Activated T-cell treated with anti-CD3 and anti-CD28 coated beads, Interleukin-2, amount 50 U/mL, for 48 hours (primary cell): Measurements from ENCODE around the gene SLC22A3.
"Not testable (repeated sequence)": the region's sequence is repeated elsewhere in the genome, so short reads cannot be mapped to it uniquely, and the experiment has no call there.

ENCODE experiments used
- DNase-seq, 2 experiments: peaks; one replicate each; pipeline ENCODE4 v3.0.0-alpha.2; 2020

SLC22A3 gene

GRCh38 chr6:160375561-160375949, 27.4 kb downstream of the SLC22A3 start:
- DNase-seq, result no peak

DNA sequence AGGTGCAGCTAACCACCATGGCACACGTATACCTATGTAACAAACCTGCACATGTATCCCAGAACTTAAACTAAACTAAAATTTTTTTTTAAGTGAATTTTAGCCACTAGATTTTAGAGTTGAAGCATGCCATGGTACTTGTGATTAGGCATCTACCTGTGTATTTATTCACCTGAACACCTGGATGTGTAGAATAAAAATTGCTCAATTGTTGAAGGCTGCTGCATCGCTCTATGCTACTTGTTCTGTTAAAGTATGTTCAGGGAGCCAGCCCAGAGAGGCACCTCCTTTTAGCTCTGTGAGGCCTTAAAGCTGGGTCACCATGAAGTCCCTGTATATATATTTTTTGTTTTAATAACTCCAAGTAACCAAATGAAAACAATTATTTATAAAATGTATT, 28.3 kb downstream of the SLC22A3 start:
- DNase-seq, result no peak

- no peak for DNase-seq
Measured at GRCh38 chr6:160378218-160378617, 30.0 kb downstream of the SLC22A3 start.

- no peak for DNase-seq
Measured at GRCh38 chr6:160378882-160379281, 30.7 kb downstream of the SLC22A3 start.

DNA sequence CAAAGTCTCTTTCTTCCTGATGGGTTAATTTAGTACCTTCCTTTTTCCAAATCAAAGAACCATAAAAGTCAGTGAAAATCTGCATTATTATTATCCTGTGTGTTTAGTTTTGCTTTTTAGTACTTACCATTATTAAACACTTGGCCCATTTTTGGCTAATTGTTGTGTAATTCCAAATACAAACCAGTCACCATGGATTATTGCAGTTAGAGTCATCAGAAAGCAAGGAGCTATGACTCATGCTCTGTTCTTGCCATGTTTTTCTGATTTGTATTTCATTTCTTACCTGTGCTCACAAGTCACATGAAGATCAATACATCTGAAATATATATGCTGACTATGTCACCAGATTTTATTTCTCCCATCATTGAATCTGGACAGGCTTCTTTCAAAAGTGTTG, 31.3 kb downstream of the SLC22A3 start:
- DNase-seq, result no peak

DNA sequence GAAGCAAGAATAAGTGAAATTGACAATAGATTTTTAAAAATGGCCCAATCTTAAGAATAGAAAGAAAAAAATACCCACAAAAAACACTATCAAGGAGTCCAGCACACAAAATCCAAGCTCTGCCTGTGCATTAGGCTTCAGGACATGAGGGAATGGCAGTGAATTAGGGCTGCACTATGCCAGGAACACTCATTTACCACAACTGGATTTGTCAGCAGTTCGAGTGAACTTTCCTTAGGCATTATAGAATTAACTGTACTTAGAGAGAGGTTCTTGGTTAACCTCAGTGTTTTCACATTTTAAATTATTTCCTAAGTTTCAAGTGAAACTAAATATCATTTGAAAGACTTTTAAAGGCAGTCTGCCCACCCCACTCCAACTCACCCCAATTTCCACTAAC, 34.8 kb downstream of the SLC22A3 start:
- DNase-seq, result no peak

DNA sequence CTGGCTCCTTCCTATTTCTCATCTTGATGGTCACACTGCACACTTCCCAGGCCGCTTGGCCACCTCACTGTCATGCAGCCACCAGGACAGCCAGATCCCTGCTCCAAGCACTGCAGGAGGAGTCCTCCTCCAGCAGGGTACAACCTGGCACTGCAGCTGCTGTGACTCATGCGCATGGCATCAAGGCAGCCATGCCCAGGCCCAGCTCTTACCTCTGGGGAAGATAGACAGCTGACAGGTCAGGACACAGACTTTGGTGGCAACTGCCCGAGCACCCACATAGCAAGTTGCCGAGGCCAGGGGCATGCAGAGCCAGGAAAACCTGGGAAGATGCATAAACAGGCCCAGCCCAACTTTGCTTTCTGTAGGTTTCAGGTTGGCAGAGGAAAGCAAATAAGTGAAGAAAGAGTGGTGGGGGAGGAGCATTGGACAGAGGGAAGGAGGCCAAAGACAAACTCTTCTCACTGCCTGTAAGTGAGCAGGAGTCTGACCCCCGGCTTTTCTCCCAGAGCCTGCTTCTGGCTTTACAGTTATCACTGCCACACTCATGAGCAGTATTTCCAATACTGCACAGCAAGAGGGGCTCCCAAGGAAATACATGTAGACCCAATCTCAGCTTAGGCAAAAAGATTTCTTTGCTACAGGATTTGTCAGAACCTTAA, 38.8 kb downstream of the SLC22A3 start:
- DNase-seq, result no peak

- no peak for DNase-seq
Measured at GRCh38 chr6:160387916-160388643, 39.9 kb downstream of the SLC22A3 start.

DNA sequence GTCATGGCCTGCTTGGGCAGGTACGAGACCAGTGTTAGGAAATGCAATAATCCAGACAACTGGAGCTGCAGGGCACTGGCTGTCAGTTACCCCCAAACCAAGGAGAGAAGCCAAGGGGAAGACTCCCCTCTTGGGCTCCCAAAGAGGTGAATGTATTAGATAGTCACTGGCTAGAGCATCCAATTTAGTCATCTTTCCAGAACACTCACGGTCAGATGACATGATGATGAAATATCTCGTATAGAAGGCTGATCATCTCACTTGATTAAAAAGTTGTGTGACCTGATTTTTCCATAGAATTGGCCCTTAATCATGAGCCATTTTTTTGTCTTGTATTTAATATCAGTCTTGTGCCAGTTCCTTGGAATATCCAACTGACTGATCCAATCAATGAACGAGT, 40.7 kb downstream of the SLC22A3 start:
- DNase-seq, result no peak

DNA sequence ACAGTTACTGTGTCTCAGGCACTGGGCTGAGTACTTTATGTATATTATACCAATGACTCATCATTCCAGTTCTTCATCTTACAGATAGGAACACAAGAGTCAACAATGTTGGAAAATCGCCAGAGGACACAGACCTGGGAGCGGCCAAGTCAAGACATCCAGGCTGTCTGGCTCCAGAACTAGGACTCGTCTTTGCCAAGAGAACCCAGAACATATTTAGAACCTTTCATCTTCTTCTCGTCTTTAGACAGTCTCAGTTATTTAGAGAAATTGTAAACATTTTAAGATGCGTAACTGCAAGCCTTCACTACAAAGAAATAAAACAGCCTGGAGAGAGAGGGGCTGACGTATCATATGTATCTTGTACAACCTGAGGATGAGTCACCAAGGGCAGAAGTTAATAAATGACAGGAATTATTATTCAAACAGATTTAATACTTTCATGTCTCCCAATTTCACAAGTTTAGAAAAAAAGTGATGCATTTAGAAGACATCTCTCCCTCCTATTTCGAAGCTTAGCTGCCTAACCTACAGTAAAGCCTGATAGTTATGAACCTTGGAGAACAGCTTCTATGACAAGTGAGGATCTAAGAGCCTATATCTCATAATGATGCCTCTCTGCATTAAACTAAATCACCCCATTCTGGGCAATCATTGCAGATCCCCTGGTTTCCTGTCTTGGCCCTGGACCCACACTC, 43.4 kb downstream of the SLC22A3 start:
- DNase-seq, result no peak

DNA sequence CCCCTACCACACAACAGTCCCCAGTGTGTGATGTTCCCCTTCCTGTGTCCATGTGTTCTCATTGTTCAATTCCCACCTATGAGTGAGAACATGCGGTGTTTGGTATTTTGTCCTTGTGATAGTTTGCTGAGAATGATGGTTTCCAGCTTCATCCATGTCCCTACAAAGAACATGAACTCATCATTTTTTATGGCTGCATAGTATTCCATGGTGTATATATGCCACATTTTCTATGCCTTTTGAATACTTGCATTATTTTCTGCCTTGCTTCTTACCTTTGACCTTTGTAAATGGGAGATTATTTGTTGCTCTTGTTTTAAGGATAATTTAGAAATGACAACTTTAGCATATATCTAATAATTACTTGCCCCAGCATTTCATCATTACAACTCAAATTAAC, 45.3 kb downstream of the SLC22A3 start:
- DNase-seq, result not testable (repeated sequence)

DNA sequence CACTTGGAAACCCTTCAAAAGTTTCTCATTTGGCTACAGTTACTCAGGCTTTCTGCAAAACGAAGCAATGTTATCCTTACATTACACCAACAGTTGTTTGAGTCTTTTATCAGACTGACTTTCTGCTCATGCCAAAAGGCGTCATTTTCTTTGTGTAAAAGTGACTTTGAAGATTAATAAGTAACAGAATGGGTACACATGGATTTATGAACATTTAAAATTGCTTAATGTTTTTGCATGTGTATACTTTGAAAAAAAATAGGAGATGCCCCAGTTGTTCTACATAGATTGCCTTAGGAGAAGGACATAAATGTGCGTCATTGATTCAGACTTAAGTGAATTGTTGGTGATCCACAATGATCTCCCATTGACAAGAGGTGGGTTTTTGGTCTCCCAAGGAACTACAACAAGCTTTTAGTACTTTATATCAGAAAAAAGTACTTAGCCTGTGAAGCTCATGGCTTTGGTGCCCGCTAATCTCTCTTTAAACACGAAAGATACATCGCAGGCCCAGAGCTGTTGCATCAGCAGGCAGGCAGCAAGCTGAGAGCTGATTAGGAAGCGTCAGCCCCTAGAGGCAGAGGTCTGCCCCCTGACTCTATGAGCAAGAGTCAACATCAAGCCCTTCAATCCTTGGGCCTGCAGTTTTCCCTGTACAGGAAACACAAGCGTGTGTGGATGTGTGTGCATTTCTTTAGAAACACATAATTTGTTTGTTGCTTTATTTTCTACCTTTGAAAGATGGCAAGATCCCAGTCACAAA, 45.9 kb downstream of the SLC22A3 start:
- DNase-seq, result no peak

DNA sequence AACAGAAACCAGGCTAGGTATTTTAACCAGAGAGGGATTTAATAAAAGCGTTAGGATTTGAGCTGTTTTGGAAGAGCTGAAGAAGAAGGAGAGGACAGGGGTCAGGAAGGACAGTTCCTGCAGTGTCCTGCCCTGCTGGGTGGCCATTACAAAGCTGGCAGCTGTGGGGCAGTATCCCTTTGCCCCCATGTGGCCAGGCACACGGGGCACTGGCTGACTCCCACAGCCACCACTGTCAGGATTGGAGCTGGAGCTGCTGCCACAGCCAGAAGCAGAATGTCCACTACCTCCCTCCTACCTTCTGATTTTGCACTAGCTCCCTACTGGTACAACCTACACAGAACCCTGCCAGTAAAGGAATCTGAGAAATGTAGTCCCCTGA, 46.5 kb downstream of the SLC22A3 start:
- DNase-seq, result no peak

- no peak for DNase-seq
Measured at GRCh38 chr6:160395187-160395586, 47.0 kb downstream of the SLC22A3 start.

DNA sequence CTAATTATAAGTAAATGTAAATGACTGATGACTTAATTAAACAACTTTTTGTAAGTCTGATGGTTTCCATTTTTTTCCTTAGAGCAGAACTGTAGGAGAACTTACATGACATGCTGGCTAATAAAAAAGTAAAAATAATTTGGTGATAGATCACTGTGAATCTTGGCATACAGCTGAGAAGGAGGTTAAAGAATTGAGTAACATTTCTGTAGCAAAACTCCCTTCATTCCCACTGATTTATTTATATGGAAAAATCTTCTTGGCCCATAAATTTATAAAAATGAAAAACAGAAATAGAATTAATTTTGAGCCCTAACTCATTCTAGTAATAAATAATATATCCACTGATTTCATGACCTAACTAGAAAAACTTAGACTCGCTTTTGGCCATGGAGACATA, 48.1 kb downstream of the SLC22A3 start:
- no peak for DNase-seq

GRCh38 chr6:160398674-160399271, 50.6 kb downstream of the SLC22A3 start:
- no peak for DNase-seq

GRCh38 chr6:160400446-160400845, 52.3 kb downstream of the SLC22A3 start:
- no peak for DNase-seq

GRCh38 chr6:160408528-160408927, 60.4 kb downstream of the SLC22A3 start:
- DNase-seq, result no peak

- DNase-seq, result no peak
Measured at GRCh38 chr6:160412993-160413392, 64.8 kb downstream of the SLC22A3 start.

DNA sequence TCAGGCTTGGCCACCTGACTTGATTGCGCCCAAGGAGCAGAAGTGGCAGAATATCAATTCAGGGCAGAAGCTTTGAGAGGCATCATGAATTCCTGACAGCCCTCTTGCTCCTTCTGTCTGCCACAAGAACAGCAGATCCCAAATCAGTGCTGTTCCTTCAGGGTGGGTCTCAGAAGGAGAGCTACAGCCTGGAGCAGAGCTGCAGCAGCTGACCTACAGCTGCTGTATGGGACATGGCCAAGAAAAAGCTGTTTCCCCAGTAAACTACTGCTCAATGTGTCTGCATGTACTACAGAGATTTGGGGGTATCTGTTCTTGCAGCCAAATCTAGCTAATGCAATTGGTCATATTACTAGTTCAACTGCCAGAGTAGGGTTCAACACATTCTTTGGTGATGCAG, 69.0 kb downstream of the SLC22A3 start:
- no peak for DNase-seq

GRCh38 chr6:160417550-160417949, 69.4 kb downstream of the SLC22A3 start:
- no peak for DNase-seq

DNA sequence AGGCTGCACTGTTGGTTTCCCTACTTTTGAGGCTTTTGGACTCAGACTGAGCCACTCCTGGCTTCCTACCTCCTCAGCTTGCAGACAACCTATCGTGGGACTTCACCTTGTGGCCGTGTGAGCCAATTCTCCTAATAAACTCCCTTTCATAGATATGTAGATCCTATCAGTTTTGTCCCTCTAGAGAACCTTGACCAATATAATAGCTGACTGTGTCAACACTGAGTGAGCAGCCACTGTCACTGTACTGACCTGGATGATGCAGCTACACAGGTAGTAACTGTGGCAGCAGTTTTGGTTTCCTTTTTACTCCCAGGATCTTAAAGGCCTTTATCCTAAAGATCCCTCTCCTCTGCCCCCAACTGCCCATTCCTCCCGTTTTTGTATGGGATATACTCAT, 70.2 kb downstream of the SLC22A3 start:
- no peak for DNase-seq

DNA sequence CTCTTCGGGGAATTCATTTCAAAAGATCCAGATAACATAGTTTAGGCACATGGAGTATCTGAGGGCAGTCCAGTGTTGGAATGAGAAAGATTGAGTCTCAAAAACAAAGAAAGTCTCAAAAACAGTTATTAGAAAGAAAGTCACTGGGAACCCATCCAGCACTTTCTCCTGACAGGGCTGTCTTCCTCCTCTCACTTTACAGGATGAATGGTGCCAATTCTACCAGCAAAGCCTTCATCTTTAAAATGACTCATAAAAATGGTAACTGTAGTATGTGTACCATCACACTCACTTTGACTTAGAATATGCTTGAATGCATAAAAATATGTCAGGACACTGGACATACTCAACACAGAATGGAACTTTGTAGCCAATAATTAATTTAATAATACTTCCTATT, 71.3 kb downstream of the SLC22A3 start:
- no peak for DNase-seq
